B cell (primary cell): ENCODE data around the gene SLC30A2. TPM values are rescaled to one million over a fixed set of nuclear protein-coding genes. Genes with fewer than 3 reads are reported as not detected.

Experiments
- ATAC-seq: fragments of 200-7000 bp; cut with Tn5 transposase; one replicate; pipeline ENCODE4 v1.10.0; 2021; ENCODE audit warnings: low read depth, mild to moderate bottlenecking, moderate number of reproducible peaks, moderate library complexity
- CTCF ChIA-PET: fragments of 350-600 bp; sonication (Branson Sonifier 250); formaldehyde crosslinking; loops from one replicate; lab custom pipeline; 2021; ENCODE audit warnings: antibody characterized with exemption, inconsistent platforms; lab: Charles Lee
- POLR2A ChIA-PET: fragments of 350-600 bp; sonication (Branson Sonifier 250); formaldehyde crosslinking; loops from one replicate; lab custom pipeline; 2021; ENCODE audit warnings: antibody characterized with exemption; lab: Charles Lee
- DNase-seq: peaks from one replicate; pipeline ENCODE4 v3.0.0; 2013
- H2AFZ ChIP-seq: 2 replicates; pipeline ENCODE4 v1.6.1; 2012; ENCODE audit warnings: mild to moderate bottlenecking, low read depth, low read length; ENCODE audit not compliant: insufficient read depth, poor library complexity, severe bottlenecking
- H3K27ac ChIP-seq, 2 donors: 1 replicate in 1 of 2; 2 replicates in 1 of 2; pipeline ENCODE4 v1.5.1; 2012 to 2013; ENCODE audit warnings: low read length in 2 of 2, mild to moderate bottlenecking in 2 of 2, moderate library complexity in 1 of 2
- H3K27me3 ChIP-seq, 4 experiments: fragments of 200-600 bp in 1 of 4; sonication (generic) in 1 of 4; replicated peaks in 1 of 4; 1 replicate in 2 of 4; 2 replicates in 2 of 4; pipeline versions ENCODE4 v1.6.1 to v1.7.0; 2013 to 2016; ENCODE audit warnings: low read length in 3 of 4, mild to moderate bottlenecking in 2 of 4, mixed read lengths in 1 of 4, moderate library complexity in 1 of 4; ENCODE audit not compliant: insufficient read depth in 4 of 4, control insufficient read depth in 3 of 4; ENCODE audit errors: control extremely low read depth in 1 of 4
- H3K36me3 ChIP-seq, 2 experiments: replicated peaks in 1 of 2; 1 replicate in 1 of 2; 2 replicates in 1 of 2; pipeline versions ENCODE4 v1.6.1 to v1.7.1; 2013; ENCODE audit warnings: low read length in 1 of 2; ENCODE audit not compliant: insufficient read depth in 2 of 2, control insufficient read depth in 1 of 2; ENCODE audit errors: control extremely low read depth in 1 of 2, extremely low read depth in 1 of 2
- H3K4me1 ChIP-seq, 2 donors: fragments of 200-600 bp in 1 of 2; sonication (generic) in 1 of 2; 1 replicate in 1 of 2; 2 replicates in 1 of 2; pipeline versions ENCODE4 v1.5.1 to v1.6.1; 2013 to 2017; ENCODE audit warnings: low read length in 2 of 2; ENCODE audit not compliant: control insufficient read depth in 2 of 2, insufficient read depth in 2 of 2
- H3K4me2 ChIP-seq: replicated peaks from 2 replicates; pipeline ENCODE3; 2012; ENCODE audit warnings: mild to moderate bottlenecking, low read depth, low read length; ENCODE audit not compliant: poor library complexity, severe bottlenecking
- H3K4me3 ChIP-seq, 5 experiments: fragments of 200-600 bp in 1 of 5; sonication (generic) in 1 of 5; 1 replicate in 3 of 5; 2 replicates in 2 of 5; pipeline versions ENCODE4 v1.5.1 to v1.7.0; 2011 to 2016; ENCODE audit warnings: low read length in 4 of 5, mild to moderate bottlenecking in 4 of 5, low read depth in 2 of 5, control low read depth in 1 of 5, moderate library complexity in 1 of 5; ENCODE audit not compliant: insufficient read depth in 1 of 5; ENCODE audit errors: control extremely low read depth in 1 of 5, extremely low read depth in 1 of 5
- H3K79me2 ChIP-seq: fragments of 200-600 bp; sonication (generic); one replicate; pipeline ENCODE4 v1.6.0; 2016; ENCODE audit warnings: low read length; ENCODE audit not compliant: control insufficient read depth, insufficient read depth
- H3K9ac ChIP-seq: fragments of 200-600 bp; sonication (generic); 2 replicates; pipeline ENCODE4 v1.6.1; 2017; ENCODE audit warnings: mild to moderate bottlenecking, low read length, moderate library complexity
- H3K9me3 ChIP-seq, 3 donors: one replicate each; pipeline versions ENCODE4 v1.6.1 to v1.7.1; 2013; ENCODE audit warnings: low read length in 2 of 3; ENCODE audit not compliant: control insufficient read depth in 2 of 3, insufficient read depth in 1 of 3; ENCODE audit errors: control extremely low read depth in 1 of 3
- H4K20me1 ChIP-seq: 2 replicates; pipeline ENCODE4 v1.6.0; 2012; ENCODE audit warnings: mild to moderate bottlenecking, low read length; ENCODE audit not compliant: insufficient read depth, control insufficient read depth, poor library complexity, severe bottlenecking
- H3K27ac Mint-ChIP-seq: one replicate; pipeline ENCODE4 v1.8.0; 2021; ENCODE audit warnings: mixed read lengths
- H3K27me3 Mint-ChIP-seq: one replicate; pipeline ENCODE4 v1.8.0; 2021; ENCODE audit warnings: mixed read lengths
- H3K4me1 Mint-ChIP-seq: one replicate; pipeline ENCODE4 v1.8.0; 2021; ENCODE audit warnings: mixed read lengths
- H3K4me3 Mint-ChIP-seq: one replicate; pipeline ENCODE4 v1.8.0; 2021; ENCODE audit warnings: mixed read lengths
- H3K9me3 Mint-ChIP-seq: one replicate; pipeline ENCODE4 v1.8.0; 2022; ENCODE audit warnings: mixed read lengths; ENCODE audit not compliant: insufficient read depth
- EZH2 ChIP-seq: IDR thresholded peaks from 2 replicates; pipeline ENCODE4 v1.6.1; 2012; ENCODE audit warnings: borderline replicate concordance, low read depth, mild to moderate bottlenecking, moderate library complexity, low read length; ENCODE audit not compliant: insufficient read depth, poor library complexity, severe bottlenecking
- WGBS: methylation state at CpG from one replicate; pipeline ENCODE4 v1.1.5; 2013; ENCODE audit warnings: missing lambda C conversion rate; ENCODE audit not compliant: insufficient coverage; 5-methylcytosine and 5-hydroxymethylcytosine counted together
- intact Hi-C: fragments of 100-400 bp; cut with micrococcal nuclease; formaldehyde crosslinking; loops from one replicate; pipeline ENCODE4 v1.10.0; 2022
- polyA plus RNA-seq: library from polyadenylated mRNA; depleted of rRNA; stranded (reverse); fragments of >200 nt; gene quantifications from 2 replicates; pipeline ENCODE4 v1.2.3, GENCODE V29; 2012
- small RNA-seq: library from RNA; depleted of rRNA; stranded (forward); fragments of <200 nt; gene quantifications from one replicate; pipeline ENCODE3, GENCODE V24; 2012; ENCODE audit warnings: low replicate concordance, low read depth; ENCODE audit not compliant: insufficient read length
- total RNA-seq, 2 donors: library from RNA; stranded (reverse); fragments of 120-200 nt in 1 of 2; gene quantifications; 1 replicate in 1 of 2; 2 replicates in 1 of 2; pipeline versions ENCODE4 v1.2.3 to v1.2.4, GENCODE V29; 2013 to 2022
- TF ChIP-seq, protein P1 (sequence below): fragments of 200-600 bp; IDR thresholded peaks from one replicate; pipeline ENCODE4 v1.8.0; 2022; ENCODE audit warnings: antibody characterized with exemption, mild to moderate bottlenecking

Gene SLC30A2
- total and polyA plus RNA-seq, 2 donors (not counting 1 experiment from before 2014, with no cell fraction given): not detected

DNA sequence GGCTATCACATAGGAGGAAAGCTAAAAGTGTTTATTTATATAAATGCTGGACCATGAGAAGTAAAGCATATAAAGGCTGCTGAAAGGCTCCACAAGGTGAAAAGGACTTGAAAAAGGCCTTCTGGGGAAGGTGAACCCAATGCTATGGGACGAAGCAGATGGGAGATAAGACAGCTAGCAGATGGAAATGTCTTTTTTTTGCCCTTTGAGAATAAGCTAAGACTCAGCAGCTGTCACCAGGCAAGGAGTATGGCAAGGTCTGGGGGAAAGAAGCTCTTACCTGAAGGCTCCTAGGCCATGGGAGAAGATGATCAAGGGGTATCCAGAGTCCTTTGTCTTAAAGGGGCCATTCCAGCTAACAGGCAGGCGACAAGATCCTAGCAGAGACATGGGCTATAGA lies 58.0 kb downstream of the SLC30A2 start:
- DNase-seq: no peak
- peaks cover 14% of the 10 kb centered on the region for H3K79me2 ChIP-seq
- intact Hi-C loops: no loop called here
- H3K4me2 ChIP-seq: no peak overlapping the region
- H3K9ac ChIP-seq: no peak overlapping the region
- no peaks in the 10 kb centered on the region for H4K20me1 ChIP-seq
- 100% methylated on average over 2 of the region's 2 CpGs for WGBS
- Mint-ChIP-seq H3K9me3 (no peaks in the 10 kb centered on the region), H3K4me1 (peaks cover 11% of the 10 kb centered on the region), H3K27ac (no peak overlapping the region), H3K27me3 (no peaks in the 10 kb centered on the region), H3K4me3 (no peak overlapping the region)
- peaks cover 2 to 28% of the 10 kb centered on the region in 2 experiments for H3K36me3 ChIP-seq
- no peaks in the 10 kb centered on the region for H3K27me3 ChIP-seq
- H3K4me1 ChIP-seq: peaks cover 8 to 11% of the 10 kb centered on the region in 2 donors
- POLR2A ChIA-PET: no interaction called here
- H2AFZ ChIP-seq: no peak overlapping the region
- H3K4me3 ChIP-seq: no peak overlapping the region
- ATAC-seq: no peak
- TF ChIP-seq, protein P1, sequence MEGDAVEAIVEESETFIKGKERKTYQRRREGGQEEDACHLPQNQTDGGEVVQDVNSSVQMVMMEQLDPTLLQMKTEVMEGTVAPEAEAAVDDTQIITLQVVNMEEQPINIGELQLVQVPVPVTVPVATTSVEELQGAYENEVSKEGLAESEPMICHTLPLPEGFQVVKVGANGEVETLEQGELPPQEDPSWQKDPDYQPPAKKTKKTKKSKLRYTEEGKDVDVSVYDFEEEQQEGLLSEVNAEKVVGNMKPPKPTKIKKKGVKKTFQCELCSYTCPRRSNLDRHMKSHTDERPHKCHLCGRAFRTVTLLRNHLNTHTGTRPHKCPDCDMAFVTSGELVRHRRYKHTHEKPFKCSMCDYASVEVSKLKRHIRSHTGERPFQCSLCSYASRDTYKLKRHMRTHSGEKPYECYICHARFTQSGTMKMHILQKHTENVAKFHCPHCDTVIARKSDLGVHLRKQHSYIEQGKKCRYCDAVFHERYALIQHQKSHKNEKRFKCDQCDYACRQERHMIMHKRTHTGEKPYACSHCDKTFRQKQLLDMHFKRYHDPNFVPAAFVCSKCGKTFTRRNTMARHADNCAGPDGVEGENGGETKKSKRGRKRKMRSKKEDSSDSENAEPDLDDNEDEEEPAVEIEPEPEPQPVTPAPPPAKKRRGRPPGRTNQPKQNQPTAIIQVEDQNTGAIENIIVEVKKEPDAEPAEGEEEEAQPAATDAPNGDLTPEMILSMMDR: no peak
- TF ChIP-seq EZH2: no peak
- no peaks in the 10 kb centered on the region for H3K9me3 ChIP-seq
- H3K27ac ChIP-seq: no peak overlapping the region
- CTCF ChIA-PET: interaction anchor here (0.7 to 2.6 kb wide), 3 partner anchors 9 to 375 kb away, joined by 3 to 10 read pairs (median 8); partner anchors contain the start of gene PAFAH2

Small RNA genes within 50 kb of the gene (small RNA-seq; reads per million reads assigned to genes)
- not detected for gene RF00283
- gene RF00492: not detected

Other genes with a start within 250 kb of the SLC30A2 start
- 16.5 and 16.7 TPM in 2 replicates for gene SELENON, start 245.9 kb downstream of the SLC30A2 start, total RNA-seq
- gene SELENON, start 245.9 kb downstream of the SLC30A2 start, polyA plus RNA-seq: 8.5 and 10.9 TPM in 2 replicates
- gene MTFR1L, start 226.2 kb downstream of the SLC30A2 start, total RNA-seq: 40.9 and 41.5 TPM in 2 replicates
- gene MTFR1L, start 226.2 kb downstream of the SLC30A2 start, polyA plus RNA-seq: 39.5 and 44.6 TPM in 2 replicates
- 0.27 TPM in 1 of 2 replicates, not detected in the other for gene AUNIP, start 186.7 kb downstream of the SLC30A2 start, total RNA-seq
- gene AUNIP, start 186.7 kb downstream of the SLC30A2 start, polyA plus RNA-seq: not detected in 2 replicates
- 5.5 and 6.6 TPM in 2 replicates for gene PAQR7, start 170.4 kb downstream of the SLC30A2 start, total RNA-seq
- gene PAQR7, start 170.4 kb downstream of the SLC30A2 start, polyA plus RNA-seq: 2.7 and 4.2 TPM in 2 replicates
- gene STMN1, start 139.7 kb downstream of the SLC30A2 start, total RNA-seq: 42.2 and 48.0 TPM in 2 replicates
- gene STMN1, start 139.7 kb downstream of the SLC30A2 start, polyA plus RNA-seq: 9.9 and 20.7 TPM in 2 replicates
- gene PAFAH2, start 48.1 kb downstream of the SLC30A2 start, total RNA-seq: 8.8 and 10.8 TPM in 2 replicates
- gene PAFAH2, start 48.1 kb downstream of the SLC30A2 start, polyA plus RNA-seq: 5.1 and 6.0 TPM in 2 replicates
- gene EXTL1, start 24.3 kb downstream of the SLC30A2 start, total RNA-seq: 0.12 TPM in 2 replicates
- not detected in 2 replicates for gene EXTL1, start 24.3 kb downstream of the SLC30A2 start, polyA plus RNA-seq
- not detected in 2 replicates for gene TRIM63, start 21.5 kb upstream of the SLC30A2 start, total RNA-seq
- 0.22 TPM in 1 of 2 replicates, not detected in the other for gene TRIM63, start 21.5 kb upstream of the SLC30A2 start, polyA plus RNA-seq
- 15.2 and 17.3 TPM in 2 replicates for gene PDIK1L, start 65.7 kb upstream of the SLC30A2 start, total RNA-seq
- gene PDIK1L, start 65.7 kb upstream of the SLC30A2 start, polyA plus RNA-seq: 1.3 and 2.0 TPM in 2 replicates
- not detected in 2 replicates for gene FAM110D, start 113.0 kb upstream of the SLC30A2 start, total RNA-seq
- gene FAM110D, start 113.0 kb upstream of the SLC30A2 start, polyA plus RNA-seq: not detected in 2 replicates
- not detected in 2 replicates for gene C1orf232, start 122.8 kb upstream of the SLC30A2 start, total RNA-seq
- gene C1orf232, start 122.8 kb upstream of the SLC30A2 start, polyA plus RNA-seq: not detected in 2 replicates
- 10.7 and 13.5 TPM in 2 replicates for gene ZNF593, start 123.8 kb upstream of the SLC30A2 start, total RNA-seq
- gene ZNF593, start 123.8 kb upstream of the SLC30A2 start, polyA plus RNA-seq: 60.0 and 61.9 TPM in 2 replicates
- not detected in 2 replicates for gene ZNF593OS, start 125.7 kb upstream of the SLC30A2 start, total RNA-seq
- gene ZNF593OS, start 125.7 kb upstream of the SLC30A2 start, polyA plus RNA-seq: 0.09 TPM in 1 of 2 replicates, not detected in the other
- 3.7 and 4.7 TPM in 2 replicates for gene CNKSR1, start 131.4 kb upstream of the SLC30A2 start, total RNA-seq
- 5.8 and 8.8 TPM in 2 replicates for gene CNKSR1, start 131.4 kb upstream of the SLC30A2 start, polyA plus RNA-seq
- gene CATSPER4, start 144.5 kb upstream of the SLC30A2 start, total RNA-seq: not detected in 2 replicates
- not detected in 2 replicates for gene CATSPER4, start 144.5 kb upstream of the SLC30A2 start, polyA plus RNA-seq
- gene CEP85, start 188.1 kb upstream of the SLC30A2 start, total RNA-seq: 16.2 and 16.9 TPM in 2 replicates
- gene CEP85, start 188.1 kb upstream of the SLC30A2 start, polyA plus RNA-seq: 16.1 and 16.3 TPM in 2 replicates
- 230 and 232 TPM in 2 replicates for gene SH3BGRL3, start 234.0 kb upstream of the SLC30A2 start, total RNA-seq
- gene SH3BGRL3, start 234.0 kb upstream of the SLC30A2 start, polyA plus RNA-seq: 86.7 and 150 TPM in 2 replicates